Dendritic cell treated with granulocyte-macrophage colony-stimulating factor and Interleukin-4, amounts not matched to agents 40 ng/mL and 50 ng/mL, for 4 days (primary cell): ENCODE measurements around the gene PKN3.

ENCODE experiments used
- H3K27ac Mint-ChIP-seq: one replicate; pipeline ENCODE4 v1.8.0; 2022; ENCODE audit warnings: mild to moderate bottlenecking, mixed read lengths
- H3K27me3 Mint-ChIP-seq: one replicate; pipeline ENCODE4 v1.8.0; 2022; ENCODE audit warnings: mild to moderate bottlenecking, mixed read lengths
- H3K36me3 Mint-ChIP-seq: one replicate; pipeline ENCODE4 v1.8.0; 2022; ENCODE audit warnings: low read depth, mixed read lengths
- H3K4me1 Mint-ChIP-seq: one replicate; pipeline ENCODE4 v1.8.0; 2022; ENCODE audit warnings: low read depth, mixed read lengths
- H3K4me3 Mint-ChIP-seq: one replicate; pipeline ENCODE4 v1.8.0; 2022; ENCODE audit warnings: mild to moderate bottlenecking, moderate library complexity, mixed read lengths
- H3K9me3 Mint-ChIP-seq: one replicate; pipeline ENCODE4 v1.8.0; 2022; ENCODE audit warnings: mixed read lengths
- intact Hi-C: fragments of 100-400 bp; cut with micrococcal nuclease; formaldehyde crosslinking; loops from one replicate; pipeline ENCODE4 v1.15.0; 2022

Gene PKN3

DNA sequence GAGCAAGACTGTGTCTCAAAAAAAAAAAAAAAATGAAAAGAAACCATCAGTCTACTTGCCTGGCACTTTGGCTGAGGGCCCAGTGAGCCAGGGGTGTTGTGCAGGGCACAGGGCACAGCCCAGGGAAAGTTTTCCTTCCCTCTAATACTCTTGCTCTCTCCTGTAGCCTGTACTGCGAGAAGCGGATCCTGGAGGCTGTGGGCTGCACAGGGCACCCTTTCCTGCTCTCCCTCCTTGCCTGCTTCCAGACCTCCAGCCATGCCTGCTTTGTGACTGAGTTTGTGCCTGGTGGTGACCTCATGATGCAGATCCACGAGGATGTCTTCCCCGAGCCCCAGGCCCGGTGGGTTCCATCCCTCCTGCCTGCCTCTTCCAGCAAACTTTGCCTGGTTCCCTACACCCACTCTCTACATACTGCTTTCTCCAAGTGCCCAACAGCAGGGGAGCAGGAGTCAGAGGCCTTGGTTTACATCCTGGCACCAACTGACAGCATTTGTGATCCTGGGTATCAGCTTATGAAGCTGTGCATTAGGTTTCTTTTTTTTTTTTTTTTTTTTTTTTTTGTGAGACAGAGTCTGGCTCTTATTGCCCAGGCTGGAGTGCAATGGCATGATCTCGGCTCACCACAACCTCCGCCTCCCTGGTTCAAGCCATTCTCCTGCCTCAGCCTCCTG lies 14.4 kb downstream of the PKN3 start:
- Mint-ChIP-seq H3K27ac (no peak overlapping the region), H3K4me1 (peaks cover 15% of the 10 kb centered on the region), H3K36me3 (peaks cover 24% of the 10 kb centered on the region), H3K4me3 (no peak overlapping the region), H3K27me3 (no peaks in the 10 kb centered on the region), H3K9me3 (no peaks in the 10 kb centered on the region)
- intact Hi-C loops: no loop called here

DNA sequence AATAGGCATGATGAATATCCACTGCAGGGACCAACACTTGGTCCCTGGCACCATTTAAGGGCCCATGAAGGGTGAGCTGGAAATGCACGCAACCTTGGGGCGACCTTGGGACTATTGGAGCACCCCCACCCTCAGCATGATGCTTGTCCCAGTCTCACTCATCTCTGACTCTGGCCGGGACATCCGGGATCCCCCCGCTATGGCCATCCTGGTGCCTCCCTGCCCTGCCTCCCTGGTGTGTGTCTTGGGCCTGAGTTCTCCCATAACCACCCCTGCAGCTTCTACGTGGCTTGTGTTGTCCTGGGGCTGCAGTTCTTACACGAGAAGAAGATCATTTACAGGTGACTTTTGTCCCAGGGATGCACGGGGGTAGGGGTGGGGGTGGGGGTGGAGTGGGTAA lies 15.7 kb downstream of the PKN3 start:
- H3K27me3 Mint-ChIP-seq: no peaks in the 10 kb centered on the region
- H3K9me3 Mint-ChIP-seq: no peaks in the 10 kb centered on the region
- H3K36me3 Mint-ChIP-seq: peaks cover 33% of the 10 kb centered on the region
- no peak overlapping the region for H3K27ac Mint-ChIP-seq
- H3K4me1 Mint-ChIP-seq: peaks cover 28% of the 10 kb centered on the region
- intact Hi-C loops: no loop called here
- no peak overlapping the region for H3K4me3 Mint-ChIP-seq

DNA sequence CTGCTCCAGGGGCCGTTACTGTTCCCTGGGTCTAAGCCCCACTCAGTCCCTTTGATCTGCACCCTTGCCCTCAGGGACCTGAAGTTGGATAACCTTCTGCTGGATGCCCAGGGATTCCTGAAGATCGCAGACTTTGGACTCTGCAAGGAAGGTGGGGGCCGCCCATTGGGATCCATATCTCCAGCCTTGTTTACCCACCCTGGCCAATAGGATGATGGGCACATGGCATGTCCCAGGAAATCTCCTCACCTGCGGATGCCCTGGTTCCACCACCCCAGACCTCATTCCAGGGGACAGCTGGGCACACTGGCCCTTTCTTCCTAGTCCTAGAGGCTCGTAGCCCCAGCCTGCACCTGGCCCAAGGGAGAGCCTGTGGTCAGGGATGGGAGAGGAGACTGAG lies 16.2 kb downstream of the PKN3 start:
- H3K27me3 Mint-ChIP-seq: no peaks in the 10 kb centered on the region
- H3K27ac Mint-ChIP-seq: no peak overlapping the region
- H3K4me1 Mint-ChIP-seq: peaks cover 32% of the 10 kb centered on the region
- no peak overlapping the region for H3K4me3 Mint-ChIP-seq
- intact Hi-C loops: no loop called here
- H3K36me3 Mint-ChIP-seq: peaks cover 34% of the 10 kb centered on the region
- no peaks in the 10 kb centered on the region for H3K9me3 Mint-ChIP-seq

DNA sequence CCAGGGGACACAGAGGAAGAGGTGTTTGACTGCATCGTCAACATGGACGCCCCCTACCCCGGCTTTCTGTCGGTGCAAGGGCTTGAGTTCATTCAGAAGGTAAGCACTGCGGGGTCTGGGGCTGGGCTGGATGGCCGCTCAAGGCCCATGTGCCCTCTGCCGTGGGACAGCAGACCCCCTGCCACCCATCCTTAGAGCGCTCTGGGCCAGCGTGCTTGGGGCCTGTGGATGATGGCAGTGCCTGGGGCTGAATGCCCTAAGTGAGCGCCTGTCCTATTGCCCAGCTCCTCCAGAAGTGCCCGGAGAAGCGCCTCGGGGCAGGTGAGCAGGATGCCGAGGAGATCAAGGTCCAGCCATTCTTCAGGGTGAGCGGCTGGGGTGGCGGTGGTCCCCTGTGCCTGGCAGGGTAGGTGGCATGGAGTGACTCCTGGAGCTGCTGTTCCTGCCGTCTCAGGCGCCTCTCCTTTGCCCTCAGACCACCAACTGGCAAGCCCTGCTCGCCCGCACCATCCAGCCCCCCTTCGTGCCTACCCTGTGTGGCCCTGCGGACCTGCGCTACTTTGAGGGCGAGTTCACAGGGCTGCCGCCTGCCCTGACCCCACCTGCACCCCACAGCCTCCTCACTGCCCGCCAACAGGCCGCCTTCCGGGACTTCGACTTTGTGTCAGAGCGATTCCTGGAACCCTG lies 17.8 kb downstream of the PKN3 start:
- intact Hi-C loops: no loop called here
- Mint-ChIP-seq H3K9me3 (no peaks in the 10 kb centered on the region), H3K27ac (no peak overlapping the region), H3K4me3 (no peak overlapping the region), H3K27me3 (no peaks in the 10 kb centered on the region), H3K4me1 (peaks cover 44% of the 10 kb centered on the region), H3K36me3 (peaks cover 43% of the 10 kb centered on the region)

DNA sequence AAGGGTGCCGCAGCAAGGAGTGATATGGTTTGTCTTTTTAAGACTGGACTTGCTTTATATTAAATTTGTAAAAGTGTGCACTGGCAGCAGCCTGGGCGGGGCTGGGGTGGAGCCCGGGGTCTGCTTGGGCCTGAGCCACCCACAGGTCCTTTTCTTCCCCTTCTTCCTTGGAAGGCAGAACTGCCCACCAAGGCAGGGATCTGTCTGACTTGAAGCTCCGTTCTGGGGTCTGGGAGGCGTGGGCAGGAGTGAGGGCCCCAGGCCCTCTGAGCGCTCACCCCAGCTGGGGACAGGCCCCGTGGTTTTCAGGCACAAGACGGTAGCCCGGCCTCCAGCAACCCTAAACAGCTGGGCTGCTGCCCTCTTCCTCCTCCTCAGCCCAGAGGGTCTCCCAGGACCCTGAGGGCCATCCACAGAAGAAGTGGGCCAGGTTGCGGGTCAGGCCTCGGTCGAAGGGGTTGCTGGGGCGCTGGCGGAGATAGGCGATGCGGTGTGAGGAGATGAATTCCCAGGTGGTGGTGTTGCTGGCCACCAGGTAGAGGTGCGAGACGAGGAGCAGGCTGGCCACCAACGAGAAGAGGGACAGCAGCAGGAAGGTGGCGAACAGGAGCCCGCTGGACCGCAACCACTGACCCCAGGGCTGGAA lies 18.7 kb downstream of the PKN3 start:
- Mint-ChIP-seq H3K4me1 (peaks cover 49% of the 10 kb centered on the region), H3K9me3 (no peaks in the 10 kb centered on the region), H3K27ac (peak overlapping the region; percentile 28), H3K4me3 (no peak overlapping the region), H3K27me3 (no peaks in the 10 kb centered on the region), H3K36me3 (peaks cover 43% of the 10 kb centered on the region)
- intact Hi-C loops: no loop called here

DNA sequence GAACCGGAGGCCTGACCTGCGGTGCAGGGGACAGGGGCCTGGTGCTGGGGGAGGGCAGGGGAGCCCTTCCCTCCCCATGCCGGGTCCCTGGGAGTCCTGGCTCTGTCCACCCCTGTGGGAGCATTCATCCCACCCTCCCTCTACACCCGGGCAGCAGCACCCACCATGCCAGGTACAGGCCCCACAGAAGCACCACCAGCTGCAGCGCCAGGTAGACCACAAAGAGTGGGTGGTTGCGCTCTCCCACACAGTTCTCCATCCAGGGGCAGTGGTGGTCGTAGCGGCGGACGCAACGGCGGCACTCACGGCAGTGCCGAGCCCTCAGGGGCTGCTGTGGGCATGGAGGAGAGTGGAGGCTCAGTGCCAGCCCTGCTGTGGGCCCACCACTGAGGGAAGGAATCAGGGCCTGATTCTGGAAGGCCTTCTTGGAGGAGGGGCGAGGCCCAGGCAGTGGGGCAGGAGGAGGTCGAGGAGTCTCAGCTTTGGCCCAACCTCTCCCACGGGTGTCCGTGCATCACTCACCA lies 19.2 kb downstream of the PKN3 start:
- intact Hi-C loops: no loop called here
- Mint-ChIP-seq H3K27me3 (no peaks in the 10 kb centered on the region), H3K4me1 (peaks cover 52% of the 10 kb centered on the region), H3K4me3 (no peak overlapping the region), H3K9me3 (no peaks in the 10 kb centered on the region), H3K36me3 (peaks cover 43% of the 10 kb centered on the region), H3K27ac (no peak overlapping the region)

DNA sequence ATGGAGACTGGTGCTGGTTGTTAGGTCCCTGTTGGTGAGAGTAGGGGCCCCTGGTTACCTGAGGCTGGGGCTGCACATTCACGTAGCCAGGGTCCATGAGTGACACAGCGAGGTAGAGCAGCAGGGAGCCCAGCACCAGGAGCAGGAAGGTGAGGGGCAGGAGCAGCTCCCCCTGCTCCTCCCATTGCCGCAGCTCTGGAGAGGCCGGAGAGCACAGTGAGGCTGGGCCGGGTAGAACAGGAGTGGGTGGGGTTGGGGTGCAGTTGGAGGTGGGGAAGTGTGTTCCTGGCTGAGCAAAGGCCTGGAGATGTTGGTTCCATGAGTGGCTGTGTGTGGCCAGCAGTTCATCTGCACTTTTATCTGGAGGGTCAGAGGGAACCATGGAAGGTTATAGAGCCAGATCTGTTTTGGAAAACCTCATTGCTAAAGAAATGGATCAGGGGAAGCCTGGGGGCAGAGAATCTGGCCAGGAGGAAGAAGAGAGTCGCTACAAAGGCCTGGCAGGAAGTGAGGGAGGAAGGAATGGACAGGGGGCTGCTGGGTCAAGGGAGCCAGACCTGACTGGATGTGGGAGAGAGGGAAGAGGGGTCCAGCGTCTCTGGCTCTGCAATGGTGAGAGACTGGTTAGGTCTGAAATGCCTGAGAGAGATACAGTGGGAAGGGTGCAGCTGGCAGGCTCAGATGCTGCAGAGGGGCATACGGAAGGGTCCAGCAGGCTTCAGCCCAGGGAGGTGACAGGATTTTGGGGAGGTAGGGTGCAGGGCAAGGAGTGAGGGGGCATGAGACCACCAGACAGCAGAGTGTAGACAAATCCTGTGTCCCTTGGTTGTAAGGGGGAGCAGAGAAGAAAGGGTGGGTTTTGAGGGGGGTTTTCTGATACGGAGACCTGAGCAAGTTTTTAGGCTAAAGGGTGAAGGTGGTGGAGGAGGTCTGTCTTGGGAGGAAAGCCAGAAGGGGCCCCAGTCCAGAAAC lies 20.4 kb downstream of the PKN3 start:
- Mint-ChIP-seq H3K36me3 (peaks cover 43% of the 10 kb centered on the region), H3K27ac (peak overlapping the region; percentile 85), H3K27me3 (no peaks in the 10 kb centered on the region), H3K9me3 (no peaks in the 10 kb centered on the region), H3K4me3 (peak overlapping the region; percentile 91), H3K4me1 (peaks cover 52% of the 10 kb centered on the region)
- intact Hi-C loops: no loop called here

DNA sequence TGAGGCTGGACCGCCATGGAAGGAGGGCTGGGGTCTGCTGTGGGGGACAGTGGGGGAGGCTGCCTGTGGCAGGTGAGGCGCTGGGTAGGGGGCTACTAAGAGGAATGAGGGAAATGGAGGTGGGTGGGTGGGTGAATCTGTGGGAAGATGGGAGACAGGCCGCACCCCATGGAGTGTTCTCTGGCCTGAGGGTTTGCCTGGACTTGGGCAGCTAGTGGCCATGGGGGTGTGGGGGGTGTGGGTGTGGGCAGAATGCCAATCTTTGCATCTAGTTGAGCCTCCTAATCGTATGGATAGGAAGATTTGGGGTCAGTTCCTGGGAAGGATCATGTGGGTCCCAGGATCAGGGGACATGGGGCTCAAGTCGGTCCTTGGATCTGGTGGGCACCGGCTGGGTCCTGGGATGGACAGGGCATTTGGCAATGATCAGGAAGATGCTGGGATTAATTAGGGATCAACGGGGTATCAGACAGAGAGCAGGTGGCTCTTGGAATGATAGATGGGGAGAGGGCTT lies 21.1 kb downstream of the PKN3 start:
- intact Hi-C loops: no loop called here
- H3K9me3 Mint-ChIP-seq: no peaks in the 10 kb centered on the region
- peak overlapping the region; percentile 91 for H3K4me3 Mint-ChIP-seq
- peaks cover 52% of the 10 kb centered on the region for H3K4me1 Mint-ChIP-seq
- no peaks in the 10 kb centered on the region for H3K27me3 Mint-ChIP-seq
- peak overlapping the region; percentile 85 for H3K27ac Mint-ChIP-seq
- peaks cover 47% of the 10 kb centered on the region for H3K36me3 Mint-ChIP-seq

DNA sequence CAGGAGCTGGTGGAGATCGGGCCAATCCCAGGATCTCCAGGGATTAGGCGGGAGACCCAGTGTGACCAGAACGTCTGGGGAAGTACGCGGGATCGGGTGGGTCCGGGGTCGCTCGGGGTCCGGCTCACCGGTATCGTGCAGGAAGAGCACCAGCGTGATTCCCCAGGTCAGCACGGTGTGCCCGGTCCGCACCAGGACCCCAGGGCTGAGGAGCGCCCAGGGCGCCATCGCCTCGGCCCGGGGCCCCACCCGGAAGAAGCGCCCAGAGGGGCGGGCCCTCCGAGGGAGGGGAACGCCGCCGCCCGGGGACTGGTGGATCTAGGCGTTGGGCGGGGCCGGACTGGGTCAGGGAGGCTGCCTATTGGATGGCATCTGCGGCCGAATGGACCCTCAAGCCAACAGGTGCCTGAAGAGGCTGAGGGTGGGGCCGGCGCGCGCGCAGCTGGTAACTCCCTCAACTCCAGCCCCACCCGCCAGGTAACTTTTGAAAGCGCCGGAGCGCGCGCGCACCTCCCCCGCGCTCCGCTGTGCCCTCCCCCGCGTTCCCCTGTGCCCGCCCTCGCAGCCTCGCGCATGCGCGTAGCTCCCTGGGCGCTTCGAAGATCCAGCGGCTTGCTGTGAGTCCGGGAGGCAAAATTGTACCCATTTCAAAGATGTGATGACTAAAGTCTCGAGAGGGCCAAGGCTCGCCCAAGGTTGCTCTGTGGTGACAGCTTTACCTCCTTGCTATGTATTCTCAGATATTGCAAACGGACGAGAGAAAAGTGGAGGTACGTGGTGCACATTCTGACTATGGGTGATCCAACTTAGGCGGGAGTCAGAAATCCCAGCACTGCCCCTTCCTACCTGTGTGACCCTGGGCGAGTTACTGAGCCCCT lies 21.8 kb downstream of the PKN3 start, which contains the start of gene ZDHHC12:
Gene ZDHHC12, minus strand, starts transcription at position 262 of the 878 bp plus-strand sequence. Its CDS starts 34 bp downstream, at position 228.
- intact Hi-C loops: no loop called here
- H3K4me1 Mint-ChIP-seq: peaks cover 52% of the 10 kb centered on the region
- H3K27ac Mint-ChIP-seq: peak within 1 kb of the TSS; percentile 85
- H3K9me3 Mint-ChIP-seq: no peaks in the 10 kb centered on the region
- H3K36me3 Mint-ChIP-seq: peaks cover 51% of the 10 kb centered on the region
- peak within 1 kb of the TSS; percentile 91 for H3K4me3 Mint-ChIP-seq
- H3K27me3 Mint-ChIP-seq: no peaks in the 10 kb centered on the region

DNA sequence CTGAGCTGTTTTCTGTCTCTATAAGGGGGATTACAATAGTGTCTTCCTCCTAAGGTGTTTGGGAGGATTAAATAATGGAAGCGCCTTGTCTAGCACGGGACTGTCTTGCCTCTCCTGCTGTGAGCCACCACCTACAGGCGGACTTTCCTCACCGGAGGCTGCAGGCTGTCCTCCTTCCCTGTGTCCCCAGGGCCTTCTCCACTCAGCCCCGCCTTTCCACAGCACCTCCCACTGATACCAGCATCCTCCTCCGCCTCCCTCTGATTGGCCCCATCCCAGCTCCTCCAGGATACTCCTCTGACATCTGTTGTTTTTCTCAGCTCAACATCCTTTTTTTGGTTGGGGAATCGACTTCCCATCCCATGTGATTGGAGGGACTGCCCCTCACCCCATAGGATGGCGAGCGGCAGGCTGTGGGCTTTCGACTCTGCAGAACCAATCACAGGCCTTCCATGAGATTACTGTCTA lies 22.5 kb downstream of the PKN3 start:
- peak overlapping the region; percentile 91 for H3K4me3 Mint-ChIP-seq
- peaks cover 53% of the 10 kb centered on the region for H3K36me3 Mint-ChIP-seq
- intact Hi-C loops: no loop called here
- H3K27me3 Mint-ChIP-seq: no peaks in the 10 kb centered on the region
- H3K27ac Mint-ChIP-seq: peak overlapping the region; percentile 85
- H3K9me3 Mint-ChIP-seq: no peaks in the 10 kb centered on the region
- peaks cover 52% of the 10 kb centered on the region for H3K4me1 Mint-ChIP-seq

DNA sequence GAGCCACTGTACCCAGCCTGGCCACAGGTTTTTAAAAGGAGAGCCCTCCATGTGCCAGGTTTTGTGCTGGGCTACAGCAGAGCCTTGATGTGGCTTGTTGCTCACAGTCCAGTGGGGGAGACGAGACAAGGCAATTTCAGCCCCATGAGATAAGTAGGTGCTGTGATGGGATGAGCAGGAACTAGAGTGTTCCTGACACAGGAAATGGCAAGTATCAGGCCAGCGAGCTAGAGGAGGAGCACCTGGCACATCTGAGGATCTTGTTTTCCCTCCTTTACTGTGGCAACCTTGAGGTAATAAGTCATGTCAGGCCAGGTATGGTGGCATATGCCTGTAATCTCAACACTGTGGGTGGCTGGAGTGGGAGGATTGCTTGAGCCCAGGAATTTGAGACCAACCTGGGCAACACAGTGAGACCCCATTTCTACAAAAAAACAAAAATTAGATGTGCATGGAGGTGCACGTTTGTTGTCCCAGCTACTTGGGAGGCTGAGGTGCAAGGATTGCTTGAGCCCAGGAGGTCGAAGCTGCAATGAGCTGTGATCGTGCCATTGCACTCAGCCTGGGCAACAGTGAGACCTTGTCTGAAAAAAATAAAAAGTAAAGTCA lies 25.4 kb downstream of the PKN3 start:
- H3K4me3 Mint-ChIP-seq: no peak overlapping the region
- peaks cover 51% of the 10 kb centered on the region for H3K36me3 Mint-ChIP-seq
- intact Hi-C loops: no loop called here
- H3K27me3 Mint-ChIP-seq: no peaks in the 10 kb centered on the region
- peaks cover 27% of the 10 kb centered on the region for H3K4me1 Mint-ChIP-seq
- no peaks in the 10 kb centered on the region for H3K9me3 Mint-ChIP-seq
- no peak overlapping the region for H3K27ac Mint-ChIP-seq

DNA sequence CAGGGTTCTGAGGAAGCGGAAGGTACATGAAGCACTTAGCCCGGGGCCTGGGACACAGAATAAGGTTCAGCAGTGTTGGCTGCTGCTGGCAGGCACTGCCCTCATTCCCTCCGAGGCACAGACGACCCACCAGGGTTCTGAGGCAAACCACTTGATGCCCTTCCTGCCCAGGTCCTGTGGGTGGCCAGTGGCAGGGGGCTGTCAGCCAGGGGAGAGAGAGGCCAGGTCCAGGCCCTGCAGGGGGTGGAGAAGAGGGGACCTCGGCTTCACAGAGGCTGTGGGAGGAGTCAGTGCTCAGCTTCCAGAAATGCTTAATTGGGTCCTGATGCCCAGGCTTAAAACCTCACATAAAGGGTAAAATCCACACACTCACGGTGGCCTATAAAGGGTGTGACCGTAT lies 26.0 kb downstream of the PKN3 start:
- intact Hi-C loops: no loop called here
- Mint-ChIP-seq H3K4me1 (peaks cover 22% of the 10 kb centered on the region), H3K27ac (no peak overlapping the region), H3K27me3 (no peaks in the 10 kb centered on the region), H3K4me3 (no peak overlapping the region), H3K9me3 (no peaks in the 10 kb centered on the region), H3K36me3 (peaks cover 57% of the 10 kb centered on the region)
